Measurements from ENCODE around the gene FLT3. TPM values are rescaled to one million over a fixed set of nuclear protein-coding genes. Genes with fewer than 3 reads are reported as not detected.

FLT3 gene
- total and polyA plus RNA-seq, 2 donors (not counting 1 experiment from before 2014, with no cell fraction given) = 0.13 to 0.42 TPM

DNA sequence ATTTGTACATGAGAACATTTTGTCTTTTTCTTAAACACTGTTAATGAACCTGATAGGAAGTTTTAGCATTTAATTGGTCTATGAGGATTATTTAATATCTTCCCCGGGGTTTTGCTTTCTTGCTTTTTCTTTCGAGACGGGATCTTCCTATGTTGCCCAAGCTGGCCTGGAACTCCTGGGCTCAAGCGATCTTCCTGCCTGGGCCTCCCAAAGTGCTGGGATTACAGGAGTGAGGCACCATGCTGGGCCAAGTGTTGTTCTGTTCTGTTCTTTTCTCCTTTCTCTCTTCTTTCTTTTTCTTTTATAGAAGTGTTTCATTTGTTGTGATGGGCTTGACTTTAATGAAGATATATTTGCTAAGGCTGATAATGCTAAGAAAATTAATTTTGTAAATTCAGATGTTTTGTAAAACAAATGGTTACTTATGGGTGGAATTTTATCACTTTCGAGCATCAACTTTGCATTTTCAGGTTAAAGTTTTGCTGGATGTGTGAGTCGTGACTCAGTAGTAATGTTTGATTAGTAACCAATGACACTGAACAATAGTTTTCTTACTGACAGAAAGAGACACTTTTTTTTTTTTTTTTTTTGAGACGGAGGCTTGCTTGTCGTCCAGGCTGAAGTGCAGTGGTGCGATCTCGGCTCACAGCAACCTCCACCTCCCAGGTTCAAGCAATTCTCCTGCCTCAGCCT, 40.2 kb upstream of the FLT3 start:
- intact Hi-C loops (cut with micrococcal nuclease) = loop anchor here (5.0 kb wide), 1 partner anchor 117 kb away; no protein-coding TSS in a partner anchor
- peaks cover 48% of the 10 kb centered on the region for H4K20me1 ChIP-seq (ENCODE audit: control insufficient read depth, insufficient read depth, low read length, poor library complexity, severe bottlenecking)
- H3K4me1 ChIP-seq (ENCODE audit: control insufficient read depth in 2 of 2, insufficient read depth in 2 of 2, low read length in 2 of 2) = peaks cover 43 to 47% of the 10 kb centered on the region in 2 donors
- peak overlapping the region; percentile 8 for H2AFZ ChIP-seq (ENCODE audit: insufficient read depth, low read depth, low read length, poor library complexity, severe bottlenecking)
- ChIA-PET POLR2A (interaction anchor here (0.7 to 1.1 kb wide), 3 partner anchors 17 to 1740 kb away, joined by 3 to 4 read pairs (median 3); no protein-coding TSS in a partner anchor), CTCF (interaction anchor here (0.6 to 2.0 kb wide), 2 partner anchors 12 to 156 kb away, joined by 3 to 5 read pairs; no protein-coding TSS in a partner anchor)
- peaks cover 63% of the 10 kb centered on the region for H3K4me1 Mint-ChIP-seq
- peak overlapping the region; percentile 0 to 97 (median 87) for H3K4me3 ChIP-seq (ENCODE audit: control extremely low read depth in 1 of 5, extremely low read depth in 1 of 5, insufficient read depth in 1 of 5, low read depth in 2 of 5, low read length in 4 of 5)
- H3K4me2 ChIP-seq (replicated peaks; ENCODE audit: low read depth, low read length, poor library complexity, severe bottlenecking) = peak overlapping the region; percentile 80
- whole genome bisulfite sequencing (ENCODE audit: insufficient coverage) = 29% methylated on average over 4 of the region's 10 CpGs
- no peaks in the 10 kb centered on the region for H3K27me3 ChIP-seq (replicated peaks in 1 of 4; ENCODE audit: control extremely low read depth in 1 of 4, control insufficient read depth in 3 of 4, insufficient read depth in 4 of 4, low read length in 3 of 4)
- H3K79me2 ChIP-seq (ENCODE audit: control insufficient read depth, insufficient read depth, low read length) = peaks cover 74% of the 10 kb centered on the region
- no peak for DNase-seq
- H3K36me3 ChIP-seq (replicated peaks in 1 of 2; ENCODE audit: control extremely low read depth in 1 of 2, control insufficient read depth in 1 of 2, extremely low read depth in 1 of 2, insufficient read depth in 2 of 2, low read length in 1 of 2) = peaks cover 0 to 6% of the 10 kb centered on the region in 2 experiments
- no peaks in the 10 kb centered on the region for H3K9me3 Mint-ChIP-seq (ENCODE audit: insufficient read depth)
- no peaks in the 10 kb centered on the region for H3K9me3 ChIP-seq (ENCODE audit: control extremely low read depth in 1 of 3, control insufficient read depth in 2 of 3, insufficient read depth in 1 of 3, low read length in 2 of 3)
- no peak for ATAC-seq (ENCODE audit: low read depth)
- peak overlapping the region; percentile 81 for H3K9ac ChIP-seq (ENCODE audit: low read length)
- H3K27ac ChIP-seq (ENCODE audit: low read length in 2 of 2) = peak overlapping the region in 1 of 2 donors; percentile 92
- peak overlapping the region; percentile 87 for H3K4me3 Mint-ChIP-seq
- H3K27ac Mint-ChIP-seq = peak overlapping the region; percentile 99
- no peaks in the 10 kb centered on the region for H3K27me3 Mint-ChIP-seq
- TF ChIP-seq EZH2 (IDR thresholded peaks at IDR 0.05; ENCODE audit: borderline replicate concordance, insufficient read depth, low read depth, low read length, poor library complexity, severe bottlenecking) (no peak), CTCF (IDR thresholded peaks at IDR 0.05) (no peak)
